HepG2 (cell line): ENCODE data around the gene WSB1. TPM values are rescaled to one million over a fixed set of nuclear protein-coding genes. Genes with fewer than 3 reads are reported as not detected.

Experiments used
- ATAC-seq: fragments of 200-7000 bp; cut with Tn5 transposase; 3 replicates; pipeline ENCODE4 v1.9.1; 2020; ENCODE audit warnings: mild to moderate bottlenecking, moderate library complexity
- BruUV-seq: library from RNA; stranded (reverse); fragments of 400-500 nt; replicated peaks from 2 replicates; lab custom pipeline; 2021; lab: Mats Ljungman, UMichigan
- CTCF ChIA-PET: fragments of 300-600 bp; formaldehyde crosslinking; extraction: SDS; loops from one replicate; lab custom pipeline; 2021; ENCODE audit warnings: low total read pairs, inconsistent platforms, low intra/inter-chr PET ratio; lab: Yijun Ruan, JAX
- POLR2A ChIA-PET: fragments of 350-600 bp; sonication (Branson Sonifier 250); formaldehyde crosslinking; loops from one replicate; lab custom pipeline; 2020; ENCODE audit warnings: antibody characterized with exemption, inconsistent platforms; lab: Yijun Ruan, JAX
- DNase-seq: peaks from one replicate; pipeline ENCODE4 v3.0.0-alpha.2; 2015; ENCODE audit warnings: low spot score
- FAIRE-seq: peaks from 3 replicates; lab custom pipeline; 2011; peaks lifted over from hg19 to GRCh38; lab: Jason Lieb, UNC
- H2AFZ ChIP-seq: one replicate; pipeline ENCODE4 v1.6.1; 2011; ENCODE audit warnings: low read length, inconsistent platforms
- H3K27ac ChIP-seq: fragments of 300-600 bp; 3 replicates; pipeline ENCODE4 v1.8.0; 2011; ENCODE audit warnings: mixed run types, mild to moderate bottlenecking, mixed read lengths, low read length, inconsistent platforms; ENCODE audit not compliant: insufficient read depth; ENCODE audit errors: extremely low read length
- H3K27me3 ChIP-seq, 2 experiments: fragments of 200-600 bp in 1 of 2; 2 replicates in 1 of 2; 3 replicates in 1 of 2; pipeline versions ENCODE4 v1.6.0 to v1.8.0; 2011; ENCODE audit warnings: low read length in 2 of 2, mild to moderate bottlenecking in 2 of 2, moderate library complexity in 2 of 2, inconsistent platforms in 1 of 2; ENCODE audit not compliant: insufficient read depth in 2 of 2, control insufficient read depth in 1 of 2
- H3K36me3 ChIP-seq, 2 experiments: fragments of 200-600 bp in 1 of 2; replicated peaks in 1 of 2; 2 replicates in 1 of 2; 3 replicates in 1 of 2; pipeline versions ENCODE4 v1.5.1 to v1.8.0; 2011; ENCODE audit warnings: low read length in 2 of 2, inconsistent platforms in 1 of 2; ENCODE audit not compliant: insufficient read depth in 2 of 2, control insufficient read depth in 1 of 2
- H3K4me1 ChIP-seq: 2 replicates; pipeline ENCODE4 v1.5.1; 2012; ENCODE audit warnings: low read length, inconsistent platforms; ENCODE audit not compliant: insufficient read depth
- H3K4me2 ChIP-seq: 2 replicates; pipeline ENCODE4 v1.6.0; 2011; ENCODE audit warnings: low read depth, low read length, inconsistent platforms
- H3K4me3 ChIP-seq, 3 experiments: fragments of 200-600 bp in 1 of 3; sonication (generic), shearing (Covaris generic) in 1 of 3; replicated peaks in 1 of 3; 2 replicates each; pipeline ENCODE4 v1.5.1; 2011 to 2016; ENCODE audit warnings: low read length in 3 of 3, inconsistent platforms in 2 of 3, low read depth in 2 of 3, mild to moderate bottlenecking in 2 of 3, control low read depth in 1 of 3, mixed read lengths in 1 of 3; ENCODE audit not compliant: insufficient read depth in 1 of 3
- H3K79me2 ChIP-seq: one replicate; pipeline ENCODE4 v1.6.1; 2011; ENCODE audit warnings: low read length, inconsistent platforms; ENCODE audit not compliant: insufficient read depth
- H3K9ac ChIP-seq: 2 replicates; pipeline ENCODE4 v1.6.0; 2011; ENCODE audit warnings: mild to moderate bottlenecking, low read depth, low read length, inconsistent platforms; ENCODE audit not compliant: insufficient read depth
- H3K9me3 ChIP-seq: 2 replicates; pipeline ENCODE4 v1.5.1; 2012; ENCODE audit warnings: mild to moderate bottlenecking, low read length
- H4K20me1 ChIP-seq: 2 replicates; pipeline ENCODE4 v1.6.0; 2011; ENCODE audit warnings: inconsistent platforms, mild to moderate bottlenecking, low read length, moderate library complexity; ENCODE audit not compliant: insufficient read depth
- FOSL1 ChIP-seq: sonication (generic); formaldehyde crosslinking; IDR thresholded peaks from 2 replicates; pipeline ENCODE4 v1.9.0; 2021; ENCODE audit warnings: missing genetic modification reagents, borderline replicate concordance
- GATAD1 ChIP-seq: IDR thresholded peaks from 2 replicates; pipeline ENCODE4 v1.6.1; 2016; ENCODE audit warnings: missing genetic modification reagents, missing compliant biosample characterization
- KAT2B ChIP-seq: fragments of 150-350 bp; IDR thresholded peaks from 2 replicates; pipeline ENCODE4 v1.6.1; 2014; ENCODE audit warnings: low read depth, low read length, borderline replicate concordance
- MATR3 ChIP-seq: sonication (generic); formaldehyde crosslinking; IDR thresholded peaks from 2 replicates; pipeline ENCODE4 v1.4.0; 2020; ENCODE audit warnings: missing genetic modification reagents
- NFRKB ChIP-seq: fragments of 450-650 bp; IDR thresholded peaks from 2 replicates; pipeline ENCODE4 v1.6.1; 2017
- PREB ChIP-seq: sonication (generic); formaldehyde crosslinking; IDR thresholded peaks from 2 replicates; pipeline ENCODE4 v1.4.0; 2020; ENCODE audit warnings: missing genetic modification reagents
- SIN3A ChIP-seq: IDR thresholded peaks from 2 replicates; pipeline ENCODE4 v1.6.1; 2011; ENCODE audit warnings: low read depth, mild to moderate bottlenecking, control low read depth, low read length, borderline replicate concordance
- WGBS: methylation state at CpG from one replicate; pipeline ENCODE4 v1.1.6; 2017; ENCODE audit warnings: low lambda C conversion rate; 5-methylcytosine and 5-hydroxymethylcytosine counted together
- in situ Hi-C: cut with HindIII; loops from 2 replicates; pipeline ENCODE4 v1.10.0; 2017; ENCODE audit warnings: low pct_unique_long_range_greater_than_20kb; ENCODE audit not compliant: extremely low pct_ligation_motif_present
- intact Hi-C: fragments of 100-400 bp; cut with micrococcal nuclease; formaldehyde crosslinking; loops from one replicate; pipeline ENCODE4 v1.10.0; 2022; ENCODE audit not compliant: unreplicated experiment
- polyA plus RNA-seq, 8 experiments: library from polyadenylated mRNA; depleted of rRNA in 3 of 8; stranded (reverse) in 7 of 8; unstranded in 1 of 8; fragments of >200 nt; fragmentation: Illumina TruSeq in 4 of 8; extraction: Trizol in 4 of 8; gene quantifications; 2 replicates each; pipeline versions ENCODE4 v1.2.1 to v1.2.3, GENCODE V29; 2011 to 2016; ENCODE audit warnings: low read depth in 4 of 8, missing spikeins in 1 of 8, mixed read lengths in 1 of 8; ENCODE audit not compliant: insufficient read depth in 1 of 8
- total RNA-seq, 5 experiments: library from RNA; depleted of rRNA; stranded (reverse); fragments of >200 nt; fragmentation: Illumina TruSeq; extraction: Trizol; gene quantifications; 2 replicates each; pipeline ENCODE4 v1.2.3, GENCODE V29; 2016; ENCODE audit warnings: low read depth in 1 of 5
- TF ChIP-seq, protein P1 (sequence below): sonication (generic); formaldehyde crosslinking; IDR thresholded peaks from 2 replicates; pipeline ENCODE4 v1.8.1; 2023; ENCODE audit warnings: mild to moderate bottlenecking, missing genetic modification reagents
- TF ChIP-seq, protein P2 (sequence below): sonication (generic); formaldehyde crosslinking; IDR thresholded peaks from 2 replicates; pipeline ENCODE4 v1.4.0; 2020; ENCODE audit warnings: mild to moderate bottlenecking, missing genetic modification reagents

The WSB1 gene
- total and polyA plus RNA-seq, 2 of the 13 experiments (the other 11 are each of a cell fraction or from before 2014, with no cell fraction given), result 81.3 to 294 TPM

- TF ChIP-seq PREB (CRISPR knock-in tag), result no peak
- no peak for TF ChIP-seq NFRKB
- TF ChIP-seq, protein P1, sequence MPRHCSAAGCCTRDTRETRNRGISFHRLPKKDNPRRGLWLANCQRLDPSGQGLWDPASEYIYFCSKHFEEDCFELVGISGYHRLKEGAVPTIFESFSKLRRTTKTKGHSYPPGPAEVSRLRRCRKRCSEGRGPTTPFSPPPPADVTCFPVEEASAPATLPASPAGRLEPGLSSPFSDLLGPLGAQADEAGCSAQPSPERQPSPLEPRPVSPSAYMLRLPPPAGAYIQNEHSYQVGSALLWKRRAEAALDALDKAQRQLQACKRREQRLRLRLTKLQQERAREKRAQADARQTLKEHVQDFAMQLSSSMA, result no peak
- TF ChIP-seq KAT2B, result peak; percentile 98
Observed at GRCh38 chr17:27362503-27362902, 68.6 kb downstream of the WSB1 start (continued).

GRCh38 chr17:27362909-27363308 lies 69.0 kb downstream of the WSB1 start:
- no peaks in the 10 kb centered on the region for H3K36me3 ChIP-seq
- H3K27me3 ChIP-seq, result peaks cover 3 to 30% of the 10 kb centered on the region in 2 experiments
- no peak overlapping the region for H3K4me2 ChIP-seq
- TF ChIP-seq MATR3 (CRISPR knock-in tag), result no peak
- TF ChIP-seq, protein P2, sequence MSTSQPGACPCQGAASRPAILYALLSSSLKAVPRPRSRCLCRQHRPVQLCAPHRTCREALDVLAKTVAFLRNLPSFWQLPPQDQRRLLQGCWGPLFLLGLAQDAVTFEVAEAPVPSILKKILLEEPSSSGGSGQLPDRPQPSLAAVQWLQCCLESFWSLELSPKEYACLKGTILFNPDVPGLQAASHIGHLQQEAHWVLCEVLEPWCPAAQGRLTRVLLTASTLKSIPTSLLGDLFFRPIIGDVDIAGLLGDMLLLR (CRISPR knock-in tag), result no peak
- no peak for TF ChIP-seq FOSL1 (CRISPR knock-in tag)
- no peak for TF ChIP-seq SIN3A
- TF ChIP-seq GATAD1 (CRISPR knock-in tag), result no peak
- H3K4me3 ChIP-seq, result no peak overlapping the region
- H4K20me1 ChIP-seq, result no peaks in the 10 kb centered on the region
- H2AFZ ChIP-seq, result no peak overlapping the region
- no TSS peak for BruUV-seq
- intact Hi-C loops, result no loop called here
- WGBS, result 44% methylated on average over 7 of the region's 7 CpGs
- ATAC-seq (no peak), DNase-seq (no peak), FAIRE-seq (no peak)
- ChIA-PET CTCF (no interaction called here), POLR2A (no interaction called here)
- in situ Hi-C loops, result no loop called here
- H3K9ac ChIP-seq, result no peak overlapping the region
- H3K4me1 ChIP-seq, result peaks cover 9% of the 10 kb centered on the region
- H3K9me3 ChIP-seq, result no peaks in the 10 kb centered on the region
- no peak overlapping the region for H3K27ac ChIP-seq
- H3K79me2 ChIP-seq, result no peaks in the 10 kb centered on the region
